AG09319 (cell line): ENCODE measurements around the gene DOCK3.

Experiments
- DNase-seq: peaks from one replicate; pipeline ENCODE4 v3.0.0-alpha.2; 2010; ENCODE audit warnings: low read depth; ENCODE audit errors: extremely low read depth
- CTCF ChIP-seq: IDR thresholded peaks from 2 replicates; pipeline ENCODE4 v1.5.1; 2011; ENCODE audit warnings: low read depth, mild to moderate bottlenecking, inconsistent platforms, low read length, moderate library complexity

The DOCK3 gene

GRCh38 chr3:50978991-50979667 lies 304.4 kb downstream of the DOCK3 start:
- no peak for TF ChIP-seq CTCF
- no peak for DNase-seq

- DNase-seq: no peak
- TF ChIP-seq CTCF: no peak
Measured at GRCh38 chr3:50982540-50983325, 308.0 kb downstream of the DOCK3 start.

- TF ChIP-seq CTCF: no peak
- DNase-seq: no peak
Measured at GRCh38 chr3:50983887-50984286, 309.2 kb downstream of the DOCK3 start.

- no peak for TF ChIP-seq CTCF
- DNase-seq: no peak
Measured at GRCh38 chr3:50985893-50986292, 311.2 kb downstream of the DOCK3 start.

GRCh38 chr3:50986726-50987125 lies 312.0 kb downstream of the DOCK3 start:
- no peak for TF ChIP-seq CTCF
- no peak for DNase-seq

GRCh38 chr3:50994537-50994936 lies 319.8 kb downstream of the DOCK3 start:
- no peak for DNase-seq
- no peak for TF ChIP-seq CTCF

- DNase-seq: no peak
- no peak for TF ChIP-seq CTCF
Measured at GRCh38 chr3:50995085-50995824, 320.5 kb downstream of the DOCK3 start.
